OCI-LY3 (cell line): ENCODE results near the gene GSDME.

Experiments used
- H2AFZ ChIP-seq: fragments of 200-600, 300-600 bp; shearing (Covaris generic); 2 replicates; pipeline ENCODE4 v1.6.0; 2014; ENCODE audit warnings: antibody characterized with exemption, low read depth, low read length
- H3K27ac ChIP-seq: fragments of 200-600, 300-600 bp; sonication (generic); 2 replicates; pipeline ENCODE4 v1.5.1; 2014; ENCODE audit warnings: mild to moderate bottlenecking, low read length, moderate library complexity, mixed read lengths
- H3K27me3 ChIP-seq: fragments of 200-600, 300-600 bp; sonication (generic); 2 replicates; pipeline ENCODE4 v1.6.1; 2014; ENCODE audit warnings: low read depth, low read length, mixed read lengths
- H3K36me3 ChIP-seq: fragments of 200-600, 300-600 bp; sonication (generic); replicated peaks from 2 replicates; pipeline ENCODE3; 2014; ENCODE audit warnings: low read depth, low read length, mixed read lengths
- H3K4me1 ChIP-seq: fragments of 300-600, 200-600 bp; sonication (generic); 2 replicates; pipeline ENCODE4 v1.6.1; 2014; ENCODE audit warnings: low read length, mixed read lengths
- H3K4me2 ChIP-seq: fragments of 200-600, 300-600 bp; sonication (generic); 2 replicates; pipeline ENCODE4 v1.6.1; 2014; ENCODE audit warnings: low read length, mixed read lengths
- H3K4me3 ChIP-seq: fragments of 300-600, 200-600 bp; sonication (generic); 2 replicates; pipeline ENCODE4 v1.5.1; 2014; ENCODE audit warnings: antibody characterized with exemption, mild to moderate bottlenecking, low read length, moderate library complexity
- H3K79me2 ChIP-seq: fragments of 300-600, 200-600 bp; shearing (Covaris generic); 2 replicates; pipeline ENCODE4 v1.6.1; 2014; ENCODE audit warnings: mild to moderate bottlenecking, low read length, mixed read lengths
- H3K9ac ChIP-seq: fragments of 300-600, 200-600 bp; shearing (Covaris generic); 2 replicates; pipeline ENCODE4 v1.6.0; 2014; ENCODE audit warnings: mild to moderate bottlenecking, low read length, moderate library complexity
- H3K9me3 ChIP-seq: fragments of 200-600, 300-600 bp; shearing (Covaris generic); 2 replicates; pipeline ENCODE4 v1.6.1; 2014; ENCODE audit warnings: low read length, mixed read lengths; ENCODE audit not compliant: insufficient read depth
- H4K20me1 ChIP-seq: fragments of 200-600, 300-600 bp; sonication (generic); 2 replicates; pipeline ENCODE4 v1.6.1; 2016; ENCODE audit warnings: low read length, mixed read lengths; ENCODE audit not compliant: insufficient read depth
- CTCF ChIP-seq: fragments of 200-600, 300-600 bp; sonication (generic); IDR thresholded peaks from 2 replicates; pipeline ENCODE4 v1.5.1; 2014; ENCODE audit warnings: antibody characterized with exemption, low read length, low read depth
- EZH2phosphoT487 ChIP-seq: fragments of 200-600 bp; shearing (Covaris generic); IDR thresholded peaks from 2 replicates; pipeline ENCODE4 v1.6.1; 2018; ENCODE audit warnings: antibody characterized with exemption, mixed run types, low read depth

Gene GSDME

GRCh38 chr7:24705461-24705954 is 51.8 kb downstream of the GSDME start:
- no peaks in the 10 kb centered on the region for H3K36me3 ChIP-seq
- no peak overlapping the region for H2AFZ ChIP-seq
- H4K20me1 ChIP-seq, result no peaks in the 10 kb centered on the region
- H3K79me2 ChIP-seq, result no peaks in the 10 kb centered on the region
- TF ChIP-seq EZH2phosphoT487 (no peak), CTCF (no peak)
- no peak overlapping the region for H3K27ac ChIP-seq
- H3K4me1 ChIP-seq, result no peaks in the 10 kb centered on the region
- no peak overlapping the region for H3K4me2 ChIP-seq
- H3K9ac ChIP-seq, result no peak overlapping the region
- H3K9me3 ChIP-seq, result no peaks in the 10 kb centered on the region
- H3K27me3 ChIP-seq, result no peaks in the 10 kb centered on the region
- H3K4me3 ChIP-seq, result no peak overlapping the region

DNA sequence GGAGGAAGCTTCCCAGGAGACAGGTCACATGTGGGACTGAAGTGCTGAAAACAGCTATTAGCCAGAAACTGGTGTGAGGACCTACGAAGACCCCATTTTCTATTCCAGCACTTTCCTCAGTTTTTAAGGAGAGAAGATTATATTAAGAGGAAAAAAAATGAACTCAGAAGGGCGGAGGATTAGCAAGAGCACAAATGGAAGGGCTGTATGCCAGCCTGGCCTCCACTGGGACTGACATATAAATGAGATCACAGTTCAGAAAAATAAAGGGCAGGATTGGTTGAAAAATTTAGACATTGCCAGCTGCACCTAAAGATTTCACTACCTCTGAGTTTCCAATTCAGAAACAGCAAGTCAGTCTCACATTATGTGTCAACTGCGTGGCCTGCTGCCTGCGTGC is 53.0 kb downstream of the GSDME start:
- Histone ChIP-seq H3K79me2 (no peaks in the 10 kb centered on the region), H3K4me3 (no peak overlapping the region), H3K36me3 (no peaks in the 10 kb centered on the region), H2AFZ (no peak overlapping the region), H3K4me2 (no peak overlapping the region), H4K20me1 (no peaks in the 10 kb centered on the region), H3K9ac (no peak overlapping the region), H3K27ac (no peak overlapping the region), H3K27me3 (no peaks in the 10 kb centered on the region), H3K4me1 (no peaks in the 10 kb centered on the region), H3K9me3 (no peaks in the 10 kb centered on the region)
- TF ChIP-seq CTCF (no peak), EZH2phosphoT487 (no peak)

GRCh38 chr7:24703296-24703695 is 54.0 kb downstream of the GSDME start:
- Histone ChIP-seq H3K4me3 (no peak overlapping the region), H3K36me3 (no peaks in the 10 kb centered on the region), H3K4me1 (no peaks in the 10 kb centered on the region), H4K20me1 (no peaks in the 10 kb centered on the region), H3K79me2 (no peaks in the 10 kb centered on the region), H3K4me2 (no peak overlapping the region), H2AFZ (no peak overlapping the region), H3K9ac (no peak overlapping the region), H3K27me3 (no peaks in the 10 kb centered on the region), H3K9me3 (no peaks in the 10 kb centered on the region), H3K27ac (no peak overlapping the region)
- TF ChIP-seq EZH2phosphoT487, result no peak
- no peak for TF ChIP-seq CTCF

GRCh38 chr7:24702755-24703154 is 54.5 kb downstream of the GSDME start:
- H3K4me1 ChIP-seq, result no peaks in the 10 kb centered on the region
- H3K9ac ChIP-seq, result no peak overlapping the region
- TF ChIP-seq CTCF, result no peak
- TF ChIP-seq EZH2phosphoT487, result no peak
- H3K36me3 ChIP-seq, result no peaks in the 10 kb centered on the region
- H3K27me3 ChIP-seq, result no peaks in the 10 kb centered on the region
- H2AFZ ChIP-seq, result no peak overlapping the region
- H4K20me1 ChIP-seq, result no peaks in the 10 kb centered on the region
- no peaks in the 10 kb centered on the region for H3K9me3 ChIP-seq
- H3K79me2 ChIP-seq, result no peaks in the 10 kb centered on the region
- no peak overlapping the region for H3K4me3 ChIP-seq
- H3K4me2 ChIP-seq, result no peak overlapping the region
- H3K27ac ChIP-seq, result no peak overlapping the region
